Pancreas (tissue), 10 donors: Measurements from ENCODE around the gene DARS2. TPM values are rescaled to one million over a fixed set of nuclear protein-coding genes. Genes with fewer than 3 reads are reported as not detected.
"Not testable (repeated sequence)": the region's sequence is repeated elsewhere in the genome, so short reads cannot be mapped to it uniquely, and the experiment has no call there.

ENCODE experiments used
- ATAC-seq, 4 donors: fragments of 200-7000 bp; cut with Tn5 transposase; one replicate each; pipeline versions ENCODE4 v1.8.0 to v1.9.1; 2020; ENCODE audit warnings: mild to moderate bottlenecking in 4 of 4, moderate library complexity in 4 of 4
- DNase-seq, 6 donors: peaks; one replicate each; pipeline ENCODE4 v3.0.0-alpha.2; 2020
- FAIRE-seq: peaks from 2 replicates; lab custom pipeline; 2012; peaks lifted over from hg19 to GRCh38; lab: Jason Lieb, UNC
- H3K27ac ChIP-seq, 4 donors: fragments of 200-600 bp; sonication (generic); 1 replicate in 3 of 4; 2 replicates in 1 of 4; pipeline versions ENCODE4 v1.5.0 to v1.8.0; 2020
- H3K27me3 ChIP-seq, 4 donors: fragments of 200-600 bp; one replicate each; pipeline ENCODE4 v1.8.0; 2021
- H3K36me3 ChIP-seq, 3 donors: fragments of 200-600 bp; sonication (generic) in 1 of 3; one replicate each; pipeline versions ENCODE4 v1.5.0 to v1.8.0; 2020 to 2021
- H3K4me1 ChIP-seq, 3 donors: fragments of 200-600 bp; one replicate each; pipeline ENCODE4 v1.8.0; 2021
- H3K4me3 ChIP-seq, 4 donors: fragments of 200-600 bp; sonication (generic) in 2 of 4; one replicate each; pipeline versions ENCODE4 v1.5.0 to v1.8.0; 2020 to 2021
- H3K9me3 ChIP-seq, 4 donors: fragments of 200-600 bp; one replicate each; pipeline ENCODE4 v1.8.0; 2021
- CTCF ChIP-seq, 4 donors: fragments of 200-600 bp; sonication (generic) in 3 of 4; IDR thresholded peaks; one replicate each; pipeline versions ENCODE4 v1.5.0 to v1.8.0; 2021; ENCODE audit warnings: antibody characterized with exemption in 4 of 4
- WGBS, 2 donors: extraction: QIAGEN DNeasy Blood & Tissue Kit; methylation state at CpG; one replicate each; pipeline ENCODE4 v1.1.7; 2013; 5-methylcytosine and 5-hydroxymethylcytosine counted together
- intact Hi-C, 3 donors: fragments of 100-400 bp; cut with DNase I; formaldehyde crosslinking; loops; one replicate each; pipeline versions ENCODE4 v1.11.1 to v1.14.2; 2022
- polyA plus RNA-seq, 2 donors: library from polyadenylated mRNA; stranded (reverse); fragments of 200-250 nt; gene quantifications; one replicate each; pipeline ENCODE4 v1.2.3, GENCODE V29; 2013
- total RNA-seq, 6 donors: library from RNA; stranded (reverse); fragmentation: NEBNext Ultra II Directional in 4 of 6; extraction: Animal tissue kit (Norgen Biotek cat#: 25700) in 4 of 6; gene quantifications; one replicate each; pipeline versions ENCODE4 v1.2.1 to v1.2.4, GENCODE V29; 2021 to 2023
- donor health status: healthy with polysubstance abuse.
- donor health status: DM: no; HTN: no; CAD: no; lungs with moderate emphysema.
- donor health status: DM: no; HTN: no; CAD: no.
- donor health status: control.
- donor health status: control.
- donor health status: Bipolar disorder and iron deficiency.
- donor health status: DM: yes; HTN: yes; CAD: no.
- donor health status: DM: no; HTN: no; CAD: no.
- donor health status: DM: no; HTN: no; CAD: no.
- donor health status: DM: yes; HTN: yes; CAD: no.

Gene DARS2
- total and polyA plus RNA-seq, 8 donors = 3.4 to 11.1 (median 5.2) TPM

GRCh38 chr1:173789841-173790240, 34.6 kb upstream of the DARS2 start:
- FAIRE-seq = no peak

GRCh38 chr1:173798078-173798477, 26.4 kb upstream of the DARS2 start:
- Histone ChIP-seq H3K4me3 (no peak overlapping the region), H3K9me3 (no peaks in the 10 kb centered on the region), H3K36me3 (no peaks in the 10 kb centered on the region), H3K27ac (no peak overlapping the region), H3K27me3 (no peaks in the 10 kb centered on the region), H3K4me1 (no peaks in the 10 kb centered on the region)
- no peak for DNase-seq
- no peak for FAIRE-seq
- no peak for ATAC-seq
- intact Hi-C loops = no loop called here
- TF ChIP-seq CTCF (IDR thresholded peaks at IDR 0.05) = no peak

More at GRCh38 chr1:173789841-173790240, 34.6 kb upstream of the DARS2 start:
- 92 to 94% methylated on average over 2 of the region's 2 CpGs for WGBS, 2 donors
- H3K4me1 ChIP-seq = no peaks in the 10 kb centered on the region
- intact Hi-C loops = no loop called here
- no peak for TF ChIP-seq CTCF (IDR thresholded peaks at IDR 0.05)
- peaks cover 0 to 24% (median 6%) of the 10 kb centered on the region in 3 donors for H3K36me3 ChIP-seq
- no peaks in the 10 kb centered on the region for H3K9me3 ChIP-seq
- H3K27ac ChIP-seq = no peak overlapping the region
- ATAC-seq (no peak), DNase-seq (no peak)
- H3K4me3 ChIP-seq = no peak overlapping the region
- H3K27me3 ChIP-seq = no peaks in the 10 kb centered on the region

GRCh38 chr1:173799995-173800394, 24.5 kb upstream of the DARS2 start:
- FAIRE-seq, ATAC-seq, H3K27me3 ChIP-seq, H3K27ac ChIP-seq, intact Hi-C loops, H3K4me3 ChIP-seq, H3K36me3 ChIP-seq, H3K9me3 ChIP-seq, H3K4me1 ChIP-seq, DNase-seq: not testable (repeated sequence)
- WGBS, 2 donors = 95 to 96% methylated on average over 1 of the region's 1 CpG

GRCh38 chr1:173802961-173803360, 21.5 kb upstream of the DARS2 start:
- DNase-seq (no peak), FAIRE-seq (no peak), ATAC-seq (no peak)
- H3K4me3 ChIP-seq = no peak overlapping the region
- H3K27me3 ChIP-seq = no peaks in the 10 kb centered on the region
- H3K36me3 ChIP-seq = no peaks in the 10 kb centered on the region
- TF ChIP-seq CTCF (IDR thresholded peaks at IDR 0.05) = no peak
- H3K27ac ChIP-seq = no peak overlapping the region
- 74 to 76% methylated on average over 2 of the region's 2 CpGs for WGBS, 2 donors
- intact Hi-C loops = no loop called here
- no peaks in the 10 kb centered on the region for H3K9me3 ChIP-seq
- no peaks in the 10 kb centered on the region for H3K4me1 ChIP-seq

- H3K4me3 ChIP-seq, DNase-seq, FAIRE-seq, H3K36me3 ChIP-seq, ATAC-seq, H3K27me3 ChIP-seq, H3K9me3 ChIP-seq, H3K27ac ChIP-seq, H3K4me1 ChIP-seq, intact Hi-C loops: not testable (repeated sequence)
- 96 to 98% methylated on average over 5 of the region's 5 CpGs for WGBS, 2 donors
Measured at GRCh38 chr1:173813654-173814053, 10.8 kb upstream of the DARS2 start.

- no peaks in the 10 kb centered on the region for H3K36me3 ChIP-seq
- intact Hi-C loops = no loop called here
- H3K9me3 ChIP-seq = no peaks in the 10 kb centered on the region
- peaks cover 0 to 3% (median 0%) of the 10 kb centered on the region in 3 donors for H3K4me1 ChIP-seq
- whole genome bisulfite sequencing, 2 donors = 59 to 70% methylated on average over 1 of the region's 1 CpG
- no peaks in the 10 kb centered on the region for H3K27me3 ChIP-seq
- ATAC-seq (no peak), DNase-seq (no peak), FAIRE-seq (no peak)
- H3K27ac ChIP-seq = no peak overlapping the region
- H3K4me3 ChIP-seq = no peak overlapping the region
- TF ChIP-seq CTCF (IDR thresholded peaks at IDR 0.05) = no peak
Measured at GRCh38 chr1:173818459-173818858, 6.0 kb upstream of the DARS2 start.
